NCI-H2107 (cell line): ENCODE results near the gene MYO1G.
"Not testable (repeated sequence)": the region's sequence is repeated elsewhere in the genome, so short reads cannot be mapped to it uniquely, and the experiment has no call there.

Experiments
- DNase-seq: peaks from one replicate; lab custom pipeline; 2025; lab: John Stamatoyannopoulos, UW

MYO1G gene

DNA sequence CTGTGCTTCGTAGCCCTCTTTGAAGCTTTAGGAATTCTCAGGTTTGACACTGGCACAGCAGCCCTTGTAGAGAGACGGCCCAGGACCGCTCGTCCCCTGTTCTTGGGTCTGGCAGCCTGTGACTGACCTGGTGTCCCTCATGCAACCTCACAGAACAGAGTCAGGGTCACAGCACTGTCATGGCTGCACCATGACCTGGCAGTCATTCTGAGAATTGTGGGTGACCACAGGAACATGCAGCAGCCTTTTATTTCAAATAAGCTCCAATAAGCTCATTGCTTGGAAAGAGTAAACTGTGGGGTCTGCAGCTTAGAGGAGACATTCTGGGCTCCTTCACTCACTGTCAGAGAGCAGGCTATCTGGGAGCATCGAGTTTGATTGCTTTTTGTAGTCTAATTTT, 42.5 kb downstream of the MYO1G start:
- DNase-seq = no peak

GRCh38 chr7:44935583-44935982, 43.2 kb downstream of the MYO1G start:
- no peak for DNase-seq

GRCh38 chr7:44935016-44935415, 43.8 kb downstream of the MYO1G start:
- no peak for DNase-seq

- DNase-seq = not testable (repeated sequence)
Observed at GRCh38 chr7:44934510-44934909, 44.3 kb downstream of the MYO1G start.

DNA sequence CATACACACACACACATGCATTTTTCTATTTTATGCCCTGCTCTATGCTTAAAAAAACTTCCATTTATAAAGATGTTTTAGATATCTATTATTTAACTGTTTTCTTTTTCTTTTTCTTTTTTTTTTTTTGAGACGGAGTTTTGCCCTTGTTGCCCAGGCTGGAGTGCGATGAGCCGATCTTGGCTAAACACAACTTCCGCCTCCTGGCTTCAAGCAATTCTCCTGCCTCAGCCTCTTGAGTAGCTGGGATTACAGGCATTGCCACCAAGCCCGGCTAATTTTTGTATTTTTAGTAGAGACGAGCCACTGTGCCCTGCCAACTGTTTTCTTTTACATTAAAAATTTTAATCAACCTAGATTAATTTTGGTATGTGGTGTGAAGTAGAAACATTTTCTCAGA, 47.9 kb downstream of the MYO1G start:
- DNase-seq = no peak

- DNase-seq = no peak
Observed at GRCh38 chr7:44922351-44922694, 56.5 kb downstream of the MYO1G start.

DNA sequence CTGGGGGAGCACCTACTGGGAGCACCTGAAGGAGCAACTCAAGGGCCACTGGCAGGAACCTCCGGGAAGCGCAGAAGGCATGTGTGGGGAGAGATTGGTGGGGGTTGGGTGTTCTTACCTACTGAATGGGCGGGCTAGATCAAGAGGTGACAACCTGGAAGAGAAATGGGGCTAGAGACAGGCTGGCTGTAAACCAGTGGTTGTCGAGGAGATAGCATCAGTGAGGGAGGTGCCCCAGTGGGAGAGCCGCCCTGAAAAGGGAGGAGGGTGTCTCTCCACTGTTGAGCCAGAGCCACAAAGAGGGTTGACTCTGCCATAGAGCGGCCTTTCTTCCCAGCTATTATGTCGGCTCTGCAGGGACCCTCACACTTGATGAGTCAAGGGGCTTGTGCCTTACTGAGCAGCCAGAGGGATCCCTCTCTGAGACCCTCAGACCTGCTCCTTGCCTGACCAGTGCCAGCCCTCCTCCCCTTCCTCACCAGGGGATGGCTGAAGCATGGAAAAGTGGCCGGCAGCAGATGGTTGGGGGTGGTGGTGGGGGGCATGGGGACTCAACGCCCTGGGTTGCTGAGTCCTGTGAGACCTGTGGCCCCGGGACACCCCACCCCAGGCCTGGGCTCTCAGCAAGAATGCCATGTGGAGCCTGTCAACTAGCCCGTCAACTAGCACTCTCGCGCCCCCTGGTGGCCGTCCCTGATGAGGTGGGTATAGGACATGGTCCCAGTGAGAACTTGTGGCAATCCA, 57.0 kb downstream of the MYO1G start:
- peak; percentile 13 for DNase-seq

GRCh38 chr7:44920119-44920518, 58.7 kb downstream of the MYO1G start:
- no peak for DNase-seq

DNA sequence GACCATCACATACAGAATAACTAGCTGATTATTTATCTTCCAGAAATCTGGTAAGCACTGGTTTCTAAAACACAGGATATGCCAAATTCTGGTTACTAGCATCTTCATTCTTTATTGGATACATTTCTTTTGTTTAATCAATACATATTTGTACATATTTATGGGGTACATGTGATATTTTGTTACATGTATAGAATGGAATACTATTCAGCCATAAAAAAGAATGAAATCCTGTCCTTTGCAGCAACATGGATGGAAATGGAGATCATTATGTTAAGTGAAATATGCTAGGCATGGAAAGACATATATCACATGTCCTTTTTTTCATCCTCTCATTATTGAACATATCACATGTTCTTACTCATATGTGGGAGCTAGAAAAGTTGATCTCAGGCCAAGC, 60.8 kb downstream of the MYO1G start:
- DNase-seq = no peak

- no peak for DNase-seq
Observed at GRCh38 chr7:44917465-44917864, 61.4 kb downstream of the MYO1G start.

GRCh38 chr7:44914992-44915607, 63.7 kb downstream of the MYO1G start:
- DNase-seq = no peak

DNA sequence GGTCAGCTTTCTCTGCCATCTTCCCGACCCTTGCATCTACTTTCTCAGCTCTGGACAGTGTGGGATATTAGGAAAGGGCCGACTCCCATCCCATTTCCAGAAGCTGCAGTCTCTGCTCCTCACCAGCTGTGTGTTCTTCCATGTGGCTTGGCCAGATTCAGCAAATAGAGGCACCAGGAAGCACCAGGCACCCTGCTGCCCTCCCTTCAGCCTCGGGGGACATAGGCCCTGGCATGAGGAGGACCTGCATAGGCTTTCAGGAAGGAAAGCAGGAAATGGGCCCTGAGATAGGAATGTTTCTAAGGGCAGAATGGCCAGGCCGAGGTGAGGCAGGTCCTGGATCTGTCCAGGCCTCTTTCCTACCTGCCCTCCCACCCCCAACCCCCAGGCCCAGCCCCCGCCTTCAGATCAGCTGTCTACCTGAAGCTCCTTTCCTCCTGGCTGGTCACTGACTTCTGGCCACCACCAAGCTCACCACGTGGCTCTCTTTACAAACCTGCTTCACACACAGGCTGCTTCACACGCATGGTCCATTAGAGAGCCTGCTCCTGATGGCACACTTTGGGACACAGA, 66.0 kb downstream of the MYO1G start:
- DNase-seq = no peak
